ENCODE measurements around the gene RPS2. TPM values are rescaled to one million over a fixed set of nuclear protein-coding genes. Genes with fewer than 3 reads are reported as not detected.

Gene RPS2
- total RNA-seq, 1 experiment from 2014 or later, result 4,395 TPM

DNA sequence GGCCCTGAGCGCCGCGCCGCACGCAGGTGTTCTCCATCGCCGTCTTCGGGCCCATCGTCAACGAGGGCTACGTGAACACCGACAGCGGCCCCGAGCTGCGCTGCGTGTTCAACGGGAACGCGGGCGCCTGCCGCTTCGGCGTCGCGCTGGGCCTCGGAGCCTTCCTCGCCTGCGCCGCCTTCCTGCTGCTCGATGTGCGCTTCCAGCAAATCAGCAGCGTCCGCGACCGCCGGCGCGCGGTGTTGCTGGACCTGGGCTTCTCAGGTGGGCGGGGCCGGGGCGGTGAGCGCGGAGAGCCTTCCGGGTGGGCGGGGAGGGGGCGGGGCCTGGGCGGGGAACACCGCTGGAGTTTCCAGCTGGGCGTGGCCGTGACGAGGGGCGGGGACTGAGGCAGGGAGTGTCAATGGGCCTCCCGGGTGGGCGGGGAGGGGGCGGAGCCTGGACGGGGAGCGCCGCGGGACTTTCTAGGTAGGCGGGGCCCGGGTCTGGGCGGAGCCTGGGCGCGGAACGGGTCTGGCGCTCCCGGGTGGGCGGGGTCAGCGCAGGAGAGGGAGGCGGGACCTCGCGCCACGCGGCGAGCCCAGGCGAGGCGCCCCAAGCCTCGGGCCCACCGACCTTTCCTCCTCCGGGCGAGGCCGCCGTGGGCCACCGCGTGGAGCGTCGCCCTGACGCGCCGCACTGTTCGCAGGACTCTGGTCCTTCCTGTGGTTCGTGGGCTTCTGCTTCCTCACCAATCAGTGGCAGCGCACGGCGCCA, 27.5 kb upstream of the RPS2 start (continued):
- no peak for TF ChIP-seq GTF2I (CRISPR knock-in tag; conservative IDR thresholded peaks at IDR 0.05)
- TF ChIP-seq, protein P1, sequence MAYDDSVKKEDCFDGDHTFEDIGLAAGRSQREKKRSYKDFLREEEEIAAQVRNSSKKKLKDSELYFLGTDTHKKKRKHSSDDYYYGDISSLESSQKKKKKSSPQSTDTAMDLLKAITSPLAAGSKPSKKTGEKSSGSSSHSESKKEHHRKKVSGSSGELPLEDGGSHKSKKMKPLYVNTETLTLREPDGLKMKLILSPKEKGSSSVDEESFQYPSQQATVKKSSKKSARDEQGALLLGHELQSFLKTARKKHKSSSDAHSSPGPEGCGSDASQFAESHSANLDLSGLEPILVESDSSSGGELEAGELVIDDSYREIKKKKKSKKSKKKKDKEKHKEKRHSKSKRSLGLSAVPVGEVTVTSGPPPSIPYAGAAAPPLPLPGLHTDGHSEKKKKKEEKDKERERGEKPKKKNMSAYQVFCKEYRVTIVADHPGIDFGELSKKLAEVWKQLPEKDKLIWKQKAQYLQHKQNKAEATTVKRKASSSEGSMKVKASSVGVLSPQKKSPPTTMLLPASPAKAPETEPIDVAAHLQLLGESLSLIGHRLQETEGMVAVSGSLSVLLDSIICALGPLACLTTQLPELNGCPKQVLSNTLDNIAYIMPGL (CRISPR knock-in tag; IDR thresholded peaks at IDR 0.05), result 0 out of 2 replicates have a peak, but pooled peaks have one; percentile 8
- peak; percentile 94 for TF ChIP-seq MYBL2 (CRISPR knock-in tag; IDR thresholded peaks at IDR 0.05)
- no peak; the same call in 1 of the 2 replicates for TF ChIP-seq PRDM15 (CRISPR knock-in tag; IDR thresholded peaks at IDR 0.05)
- peak; percentile 77; the same call in 1 of the 2 replicates for TF ChIP-seq ZNF232 (CRISPR knock-in tag; IDR thresholded peaks at IDR 0.05)
- TF ChIP-seq CREB1 (CRISPR knock-in tag; IDR thresholded peaks at IDR 0.05), result peak; percentile 84; the same call in 1 of the 2 replicates
- TF ChIP-seq RORB (CRISPR knock-in tag; IDR thresholded peaks at IDR 0.05), result no peak
- peak; percentile 82; the same call in 1 of the 2 replicates for TF ChIP-seq TEAD4 (CRISPR knock-in tag; IDR thresholded peaks at IDR 0.05)
- peak; percentile 91; the same call in 1 of the 2 replicates for TF ChIP-seq TCF7 (CRISPR knock-in tag; IDR thresholded peaks at IDR 0.05; ENCODE audit: low read depth)
- TF ChIP-seq, protein P2, sequence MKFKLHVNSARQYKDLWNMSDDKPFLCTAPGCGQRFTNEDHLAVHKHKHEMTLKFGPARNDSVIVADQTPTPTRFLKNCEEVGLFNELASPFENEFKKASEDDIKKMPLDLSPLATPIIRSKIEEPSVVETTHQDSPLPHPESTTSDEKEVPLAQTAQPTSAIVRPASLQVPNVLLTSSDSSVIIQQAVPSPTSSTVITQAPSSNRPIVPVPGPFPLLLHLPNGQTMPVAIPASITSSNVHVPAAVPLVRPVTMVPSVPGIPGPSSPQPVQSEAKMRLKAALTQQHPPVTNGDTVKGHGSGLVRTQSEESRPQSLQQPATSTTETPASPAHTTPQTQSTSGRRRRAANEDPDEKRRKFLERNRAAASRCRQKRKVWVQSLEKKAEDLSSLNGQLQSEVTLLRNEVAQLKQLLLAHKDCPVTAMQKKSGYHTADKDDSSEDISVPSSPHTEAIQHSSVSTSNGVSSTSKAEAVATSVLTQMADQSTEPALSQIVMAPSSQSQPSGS (CRISPR knock-in tag; IDR thresholded peaks at IDR 0.05; ENCODE audit: borderline replicate concordance, low read depth), result peak; percentile 92; the same call in 1 of the 2 replicates
- peak; percentile 92 for TF ChIP-seq ZNF281 (CRISPR knock-in tag; IDR thresholded peaks at IDR 0.05)
- 0 out of 2 replicates have a peak, but pooled peaks have one; percentile 9 for TF ChIP-seq ZNF416 (CRISPR knock-in tag; IDR thresholded peaks at IDR 0.05)
- no peak for TF ChIP-seq NFATC4 (CRISPR knock-in tag; IDR thresholded peaks at IDR 0.05)
- TF ChIP-seq ZNF121 (CRISPR knock-in tag; IDR thresholded peaks at IDR 0.05), result no peak
- peak; percentile 84; the same call in 1 of the 2 replicates for TF ChIP-seq ZNF219 (CRISPR knock-in tag; IDR thresholded peaks at IDR 0.05; ENCODE audit: borderline replicate concordance)
- TF ChIP-seq, protein P3, sequence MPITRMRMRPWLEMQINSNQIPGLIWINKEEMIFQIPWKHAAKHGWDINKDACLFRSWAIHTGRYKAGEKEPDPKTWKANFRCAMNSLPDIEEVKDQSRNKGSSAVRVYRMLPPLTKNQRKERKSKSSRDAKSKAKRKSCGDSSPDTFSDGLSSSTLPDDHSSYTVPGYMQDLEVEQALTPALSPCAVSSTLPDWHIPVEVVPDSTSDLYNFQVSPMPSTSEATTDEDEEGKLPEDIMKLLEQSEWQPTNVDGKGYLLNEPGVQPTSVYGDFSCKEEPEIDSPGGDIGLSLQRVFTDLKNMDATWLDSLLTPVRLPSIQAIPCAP (CRISPR knock-in tag; IDR thresholded peaks at IDR 0.05), result peak; percentile 88; the same call in 1 of the 2 replicates
- no peak for TF ChIP-seq GRHL2 (CRISPR knock-in tag; IDR thresholded peaks at IDR 0.05; ENCODE audit: insufficient replicate concordance, severe bottlenecking)
- peak; percentile 76; the same call in 1 of the 2 replicates for TF ChIP-seq NR2C2 (CRISPR knock-in tag; IDR thresholded peaks at IDR 0.05)
- peak; percentile 92 for TF ChIP-seq FOXK1 (CRISPR knock-in tag; IDR thresholded peaks at IDR 0.05)
- peak; percentile 70; the same call in 1 of the 2 replicates for TF ChIP-seq E2F5 (CRISPR knock-in tag; IDR thresholded peaks at IDR 0.05)
- TF ChIP-seq TEAD1 (CRISPR knock-in tag; IDR thresholded peaks at IDR 0.05), result peak; percentile 96
- TF ChIP-seq ZNF671 (CRISPR knock-in tag; IDR thresholded peaks at IDR 0.05), result no peak
- TF ChIP-seq HMGA2 (CRISPR knock-in tag; IDR thresholded peaks at IDR 0.05), result no peak
- TF ChIP-seq FOXJ3 (CRISPR knock-in tag; IDR thresholded peaks at IDR 0.05; ENCODE audit: borderline replicate concordance), result 0 out of 2 replicates have a peak, but pooled peaks have one; percentile 75
- TF ChIP-seq ATF6 (CRISPR knock-in tag; IDR thresholded peaks at IDR 0.05), result peak; percentile 77; the same call in 1 of the 2 replicates
